H1 (cell line): ENCODE measurements around the gene NF1. TPM values are rescaled to one million over a fixed set of nuclear protein-coding genes. Genes with fewer than 3 reads are reported as not detected.

Source experiments
- BCL11A ChIP-seq, 2 experiments: IDR thresholded peaks; one replicate each; pipeline ENCODE4 v1.6.1; 2011; ENCODE audit warnings: low read depth in 2 of 2, low read length in 2 of 2, mild to moderate bottlenecking in 2 of 2
- CREB1 ChIP-seq: IDR thresholded peaks from 2 replicates; pipeline ENCODE4 v1.6.1; 2012; ENCODE audit warnings: inconsistent platforms
- KDM1A ChIP-seq: fragments of 200-600, 300-600 bp; sonication (generic); IDR thresholded peaks from 2 replicates; pipeline ENCODE4 v1.7.1; 2016; ENCODE audit warnings: mild to moderate bottlenecking, low read length, borderline replicate concordance
- MAFK ChIP-seq: IDR thresholded peaks from 2 replicates; pipeline ENCODE4 v1.6.1; 2012; ENCODE audit warnings: low read depth, mild to moderate bottlenecking, improper control_type of control experiment, low read length
- SRF ChIP-seq: IDR thresholded peaks from 2 replicates; pipeline ENCODE4 v1.6.1; 2011; ENCODE audit warnings: mild to moderate bottlenecking, low read depth, low read length, moderate library complexity
- USF2 ChIP-seq: IDR thresholded peaks from 2 replicates; pipeline ENCODE4 v1.6.1; 2011; ENCODE audit warnings: low read length, improper control_type of control experiment
- polyA plus RNA-seq, 7 experiments: library from polyadenylated mRNA; depleted of rRNA in 3 of 7; stranded (reverse) in 5 of 7; unstranded in 2 of 7; fragments of >200 nt in 5 of 7; fragments of 200-250 nt in 2 of 7; gene quantifications; 1 replicate in 5 of 7; 2 replicates in 1 of 7; 4 replicates in 1 of 7; pipeline versions ENCODE4 v1.2.1 to v1.2.3, GENCODE V29; 2011 to 2013; ENCODE audit warnings: missing spikeins in 2 of 7, mixed read lengths in 2 of 7
- total RNA-seq: library from RNA; stranded (reverse); fragmentation: NEBNext Ultra II Directional; extraction: Animal tissue kit (Norgen Biotek cat#: 25700); gene quantifications from 2 replicates; pipeline ENCODE4 v1.2.1, GENCODE V29; 2021

Gene NF1
- total and polyA plus RNA-seq, 2 of the 8 experiments (the other 6 are each of a cell fraction or from before 2014, with no cell fraction given): 19.3 to 29.6 TPM

- no peak for TF ChIP-seq MAFK
- TF ChIP-seq CREB1: no peak
- no peak for TF ChIP-seq KDM1A
- TF ChIP-seq USF2: no peak
- no peak for TF ChIP-seq BCL11A (IDR thresholded peaks at IDR 0.05; ENCODE audit: low read depth in 2 of 2, low read length in 2 of 2)
- no peak for TF ChIP-seq SRF
- TF ChIP-seq, all 59 proteins: peak for 0
Observed at GRCh38 chr17:31411707-31412285, 317.0 kb downstream of the NF1 start (continued).
